Urinary bladder (tissue), 4 donors: ENCODE data around the gene CHST8. TPM values are rescaled to one million over a fixed set of nuclear protein-coding genes. Genes with fewer than 3 reads are reported as not detected.

ENCODE experiments used
- DNase-seq: peaks from one replicate; pipeline ENCODE4 v3.0.0-alpha.2; 2015; ENCODE audit errors: extremely low spot score
- H3K27ac ChIP-seq: one replicate; pipeline ENCODE4 v1.5.1; 2013; ENCODE audit warnings: low read depth, mild to moderate bottlenecking, moderate library complexity
- H3K36me3 ChIP-seq: one replicate; pipeline ENCODE4 v1.6.1; 2013; ENCODE audit warnings: mild to moderate bottlenecking, moderate library complexity; ENCODE audit not compliant: insufficient read depth
- H3K4me1 ChIP-seq: one replicate; pipeline ENCODE4 v1.6.1; 2013; ENCODE audit warnings: mild to moderate bottlenecking, moderate library complexity; ENCODE audit not compliant: insufficient read depth
- H3K4me3 ChIP-seq: one replicate; pipeline ENCODE4 v1.5.1; 2013; ENCODE audit warnings: low read depth, low read length
- WGBS: extraction: QIAGEN DNeasy Blood & Tissue Kit; methylation state at CpG from one replicate; pipeline ENCODE4 v1.1.7; 2013; 5-methylcytosine and 5-hydroxymethylcytosine counted together
- polyA plus RNA-seq: library from polyadenylated mRNA; stranded (reverse); fragments of 200-250 nt; gene quantifications from one replicate; pipeline ENCODE4 v1.2.3, GENCODE V29; 2013
- total RNA-seq: library from RNA; depleted of rRNA; stranded (reverse); fragments of >200 nt; gene quantifications from one replicate; pipeline ENCODE4 v1.2.3, GENCODE V29; 2014
- donor health status: healthy with polysubstance abuse.
- donor health status: healthy.

CHST8 gene
- total and polyA plus RNA-seq, 2 donors: 0.69 to 0.73 TPM

DNA sequence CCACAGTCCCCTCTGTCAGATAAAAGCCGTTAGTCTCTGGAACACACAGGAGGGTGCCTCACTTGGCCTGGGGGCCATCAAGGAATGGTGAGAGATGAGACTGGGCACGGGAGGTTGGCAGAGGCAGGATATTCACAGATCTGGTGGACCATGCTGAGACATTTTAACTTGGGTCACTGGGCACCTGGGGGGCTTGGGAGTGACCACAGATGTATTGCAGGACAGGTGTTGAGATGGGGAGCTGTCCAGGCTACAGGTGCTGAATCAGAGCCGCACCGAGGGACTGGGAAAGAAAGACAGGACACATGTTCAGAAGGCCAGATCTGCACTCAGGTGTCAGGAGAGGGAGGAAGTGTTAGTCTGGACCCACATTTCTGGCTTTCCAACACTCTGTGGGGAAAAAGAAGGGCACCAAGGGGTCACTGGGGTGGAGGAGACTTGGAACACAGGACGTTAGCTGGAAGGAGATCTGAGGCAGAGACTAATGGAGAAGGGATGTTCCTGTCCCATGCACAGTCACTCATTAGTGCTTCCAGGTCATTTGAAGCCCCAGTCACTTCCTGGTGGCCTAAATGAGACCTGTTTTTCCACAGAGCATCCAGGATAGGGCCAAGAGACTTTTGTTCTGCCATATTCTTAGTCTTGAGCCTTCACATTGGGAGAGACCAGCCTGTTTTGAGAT, 56.1 kb downstream of the CHST8 start:
- Histone ChIP-seq H3K4me1 (no peaks in the 10 kb centered on the region), H3K36me3 (no peaks in the 10 kb centered on the region), H3K27ac (no peak overlapping the region), H3K4me3 (no peak overlapping the region)
- 42% methylated on average over 5 of the region's 5 CpGs for WGBS
- no peak for DNase-seq

GRCh38 chr19:33678796-33679585, 57.2 kb downstream of the CHST8 start:
- Histone ChIP-seq H3K4me3 (no peak overlapping the region), H3K4me1 (no peaks in the 10 kb centered on the region), H3K36me3 (no peaks in the 10 kb centered on the region), H3K27ac (no peak overlapping the region)
- no peak for DNase-seq
- WGBS: 81% methylated on average over 12 of the region's 12 CpGs

GRCh38 chr19:33679696-33680095, 57.9 kb downstream of the CHST8 start:
- Histone ChIP-seq H3K27ac (no peak overlapping the region), H3K4me1 (no peaks in the 10 kb centered on the region), H3K4me3 (no peak overlapping the region), H3K36me3 (no peaks in the 10 kb centered on the region)
- DNase-seq: no peak
- WGBS: 79% methylated on average over 5 of the region's 5 CpGs

DNA sequence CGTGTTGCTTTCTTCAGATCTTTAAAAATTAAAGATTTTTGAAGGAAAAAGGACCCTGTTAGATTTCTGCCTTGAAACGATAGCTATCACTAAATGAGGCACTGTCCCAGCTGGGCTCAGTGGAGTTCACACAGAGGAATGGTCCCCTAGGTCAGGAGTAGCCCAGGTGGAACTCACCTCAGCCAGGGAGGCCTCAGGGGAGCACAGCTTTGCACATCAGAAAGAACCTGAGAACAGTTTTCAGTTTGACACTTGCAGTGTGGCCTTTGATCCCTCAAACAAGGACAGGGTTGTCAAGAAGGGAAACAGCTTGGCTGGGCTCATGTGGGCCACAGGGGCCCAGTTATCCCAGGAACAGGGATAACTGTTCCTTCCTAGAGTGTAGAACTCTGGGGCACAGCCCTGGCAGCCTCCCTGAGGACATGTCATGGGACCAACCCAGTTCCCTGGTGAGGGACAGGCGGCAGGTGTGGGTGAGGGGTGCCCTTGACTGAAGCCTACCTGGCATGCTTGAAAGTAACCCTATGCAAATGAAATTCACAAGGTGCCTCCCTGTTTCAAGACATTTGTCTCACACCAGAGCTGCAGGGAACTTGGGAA, 59.4 kb downstream of the CHST8 start:
- no peak overlapping the region for H3K4me3 ChIP-seq
- H3K4me1 ChIP-seq: no peaks in the 10 kb centered on the region
- H3K36me3 ChIP-seq: no peaks in the 10 kb centered on the region
- H3K27ac ChIP-seq: no peak overlapping the region
- 67% methylated on average over 3 of the region's 3 CpGs for WGBS
- DNase-seq: no peak

DNA sequence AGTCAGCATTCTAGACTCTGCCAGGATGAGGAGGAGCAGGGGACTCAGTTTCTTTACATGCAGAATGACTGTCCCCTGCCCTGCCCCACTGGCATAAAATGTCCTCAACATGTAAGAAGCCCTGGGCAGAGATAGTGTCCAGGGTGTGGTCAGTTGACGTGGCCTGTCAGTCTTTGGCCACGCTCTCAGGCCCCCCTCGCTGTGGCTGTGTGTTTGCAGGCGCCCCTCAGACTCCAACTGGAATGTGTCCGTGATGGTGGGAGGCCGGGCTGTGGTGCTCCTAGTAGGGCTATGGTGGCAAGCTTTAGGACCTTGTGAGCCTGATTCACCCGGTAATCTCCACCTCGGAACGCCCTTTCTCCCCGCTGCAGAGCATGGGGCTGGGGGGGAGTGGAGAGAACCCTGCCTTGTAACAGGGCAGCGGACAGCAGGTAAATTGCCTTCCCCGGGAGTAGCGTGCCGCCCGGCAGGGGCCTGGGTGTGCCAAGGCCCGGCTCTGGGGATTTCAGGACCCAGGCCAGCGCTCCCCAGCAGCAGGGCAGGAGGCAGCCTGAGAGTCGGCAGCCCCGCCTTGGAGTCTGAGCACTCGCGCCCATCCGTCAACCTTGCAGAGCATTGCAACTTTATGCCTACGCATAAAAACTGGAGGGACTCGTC, 62.3 kb downstream of the CHST8 start:
- H3K4me1 ChIP-seq: no peaks in the 10 kb centered on the region
- no peak for DNase-seq
- no peaks in the 10 kb centered on the region for H3K36me3 ChIP-seq
- no peak overlapping the region for H3K4me3 ChIP-seq
- WGBS: 18% methylated on average over 24 of the region's 24 CpGs
- H3K27ac ChIP-seq: no peak overlapping the region

- no peak for DNase-seq
Measured at GRCh38 chr19:33684538-33685232, 62.9 kb downstream of the CHST8 start.

GRCh38 chr19:33685541-33685940, 63.8 kb downstream of the CHST8 start:
- no peak for DNase-seq
- Histone ChIP-seq H3K4me3 (no peak overlapping the region), H3K27ac (no peak overlapping the region), H3K36me3 (no peaks in the 10 kb centered on the region), H3K4me1 (no peaks in the 10 kb centered on the region)
- 87% methylated on average over 6 of the region's 6 CpGs for WGBS

More at GRCh38 chr19:33684538-33685232, 62.9 kb downstream of the CHST8 start:
- H3K4me1 ChIP-seq: no peaks in the 10 kb centered on the region
- no peak overlapping the region for H3K27ac ChIP-seq
- H3K36me3 ChIP-seq: no peaks in the 10 kb centered on the region
- H3K4me3 ChIP-seq: no peak overlapping the region
- 25% methylated on average over 42 of the region's 42 CpGs for WGBS

GRCh38 chr19:33686262-33686661, 64.5 kb downstream of the CHST8 start:
- no peaks in the 10 kb centered on the region for H3K4me1 ChIP-seq
- no peak overlapping the region for H3K4me3 ChIP-seq
- H3K36me3 ChIP-seq: no peaks in the 10 kb centered on the region
- 83% methylated on average over 8 of the region's 8 CpGs for WGBS
- no peak overlapping the region for H3K27ac ChIP-seq
- no peak for DNase-seq

DNA sequence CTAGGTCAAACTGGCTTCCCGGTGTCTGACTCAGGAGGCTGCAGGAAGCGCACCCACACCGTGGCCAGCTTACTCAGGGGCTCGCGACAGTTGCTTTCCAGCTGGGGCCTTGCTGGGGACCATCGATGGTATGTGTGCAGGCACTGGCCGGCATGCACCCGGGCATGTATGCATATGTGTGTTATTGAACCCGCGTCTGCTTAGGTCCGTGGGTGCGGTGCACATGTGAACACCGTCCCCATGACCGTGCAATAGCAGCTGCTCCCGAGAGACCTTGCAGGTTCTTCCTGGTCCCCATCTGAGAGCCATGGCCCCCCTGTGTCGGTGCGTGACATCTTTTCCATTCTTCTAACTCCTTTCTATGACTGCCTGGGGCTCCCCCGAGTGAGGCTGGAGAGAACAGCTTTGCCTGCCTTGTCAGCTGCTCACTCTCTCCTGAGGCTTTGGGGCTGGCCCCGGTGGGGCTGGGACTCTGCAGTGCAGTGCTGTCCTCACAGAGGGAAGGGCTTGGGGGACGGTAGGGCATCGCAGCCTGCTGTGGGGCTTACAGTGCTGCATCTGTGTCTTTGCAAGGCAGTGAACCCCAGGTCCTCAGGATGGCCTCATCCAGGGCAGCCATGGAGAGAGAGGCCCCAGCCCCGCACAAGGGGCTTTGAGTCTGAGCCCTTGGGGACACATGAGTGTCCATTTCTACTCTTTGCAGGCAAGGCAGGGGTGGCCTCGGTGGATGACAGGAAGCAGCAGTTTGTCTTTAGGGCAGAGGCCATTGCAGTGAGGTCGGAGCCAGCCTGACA, 65.1 kb downstream of the CHST8 start:
- WGBS: 78% methylated on average over 24 of the region's 24 CpGs
- no peak for DNase-seq
- no peaks in the 10 kb centered on the region for H3K36me3 ChIP-seq
- no peaks in the 10 kb centered on the region for H3K4me1 ChIP-seq
- H3K4me3 ChIP-seq: no peak overlapping the region
- no peak overlapping the region for H3K27ac ChIP-seq

DNA sequence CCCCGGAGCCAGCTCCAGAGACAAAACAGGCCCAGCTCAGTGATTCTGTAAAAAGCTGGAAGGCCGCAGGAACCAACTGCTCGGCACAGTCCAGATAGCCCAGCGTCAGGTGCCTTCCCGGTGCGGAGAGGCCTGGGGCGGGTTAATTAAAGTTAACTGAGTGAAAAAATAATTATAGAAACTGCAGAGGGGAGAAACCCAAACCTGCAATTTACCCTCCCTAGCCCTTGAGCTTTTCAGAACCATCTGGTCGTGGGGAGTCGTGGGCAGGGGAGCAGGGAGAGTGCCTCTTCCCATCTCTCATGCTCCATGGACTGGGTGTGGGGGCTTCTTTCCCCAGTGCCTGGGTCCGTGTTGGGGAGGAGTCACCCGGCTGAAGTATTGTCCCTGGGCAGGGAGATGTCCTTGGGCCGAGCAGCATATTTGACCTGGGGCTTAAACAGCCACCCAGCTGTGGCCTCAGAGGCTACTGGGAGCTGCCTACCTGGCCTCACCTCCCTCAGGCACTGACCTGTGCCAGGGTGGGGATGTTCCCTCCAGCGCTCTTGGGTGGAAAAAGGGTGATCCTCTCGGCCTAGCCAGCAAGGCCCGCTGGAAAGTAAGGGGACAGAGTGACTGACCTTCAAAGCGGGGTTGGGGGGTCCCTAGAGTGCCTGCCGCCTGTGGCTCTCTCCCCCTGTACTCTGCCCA, 65.9 kb downstream of the CHST8 start:
- 71% methylated on average over 17 of the region's 17 CpGs for WGBS
- H3K36me3 ChIP-seq: no peaks in the 10 kb centered on the region
- no peak for DNase-seq
- no peak overlapping the region for H3K4me3 ChIP-seq
- H3K4me1 ChIP-seq: no peaks in the 10 kb centered on the region
- H3K27ac ChIP-seq: no peak overlapping the region

DNA sequence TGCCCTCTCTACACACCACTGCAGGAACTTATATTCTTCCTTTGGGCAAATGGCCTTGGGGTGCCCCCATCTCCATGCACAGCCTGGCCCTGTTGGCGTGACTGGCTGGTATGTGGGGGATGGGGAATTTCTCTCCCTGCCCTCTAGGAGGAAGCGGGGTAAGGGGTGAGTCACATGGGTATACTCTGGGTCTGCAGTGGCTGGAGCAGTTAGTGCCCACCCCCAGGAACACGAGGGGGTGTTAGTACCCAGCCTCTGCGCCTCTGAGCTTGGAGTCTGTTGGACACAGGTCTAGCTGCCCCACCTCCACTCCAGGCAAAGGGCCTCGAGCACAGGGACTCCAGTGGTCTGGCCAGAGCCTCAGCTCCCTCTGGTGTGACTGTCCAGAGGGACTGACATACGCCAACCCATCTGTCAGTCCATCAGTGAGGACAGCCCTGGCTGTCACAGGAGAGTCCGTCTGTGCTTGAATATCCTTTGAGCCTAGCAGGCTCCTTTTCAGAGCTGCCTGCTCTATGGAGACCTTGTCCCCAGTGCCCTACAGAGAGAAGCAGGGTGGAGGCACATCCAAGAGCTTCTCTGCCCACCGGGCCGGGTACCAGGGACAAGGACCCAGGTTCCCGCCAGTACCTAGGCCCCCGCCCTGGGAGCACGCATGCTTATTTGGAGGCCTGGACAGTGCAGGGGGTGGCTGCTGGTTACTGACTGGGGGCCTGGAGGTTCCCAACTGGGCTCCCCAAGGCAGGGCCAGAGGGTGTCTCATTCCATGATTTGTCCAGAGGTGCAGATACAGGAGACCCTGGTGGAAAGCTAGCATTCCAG, 66.6 kb downstream of the CHST8 start:
- no peak overlapping the region for H3K4me3 ChIP-seq
- WGBS: 71% methylated on average over 12 of the region's 12 CpGs
- no peaks in the 10 kb centered on the region for H3K36me3 ChIP-seq
- no peaks in the 10 kb centered on the region for H3K4me1 ChIP-seq
- DNase-seq: no peak
- no peak overlapping the region for H3K27ac ChIP-seq
